ENCODE results near the gene CACNB4.

The CACNB4 gene

GRCh38 chr2:152126664-152127063, 27.8 kb upstream of the CACNB4 start:
- TF ChIP-seq SPI1 (IDR thresholded peaks at IDR 0.05; ENCODE audit: borderline replicate concordance, low read depth) (no peak), GABPA (IDR thresholded peaks at IDR 0.05; ENCODE audit: low read depth) (no peak), REST (IDR thresholded peaks at IDR 0.05; ENCODE audit: insufficient replicate concordance, low read depth) (no peak), POLR2AphosphoS5 (IDR thresholded peaks at IDR 0.05; ENCODE audit: low read depth) (no peak)
- TF ChIP-seq, protein P1, sequence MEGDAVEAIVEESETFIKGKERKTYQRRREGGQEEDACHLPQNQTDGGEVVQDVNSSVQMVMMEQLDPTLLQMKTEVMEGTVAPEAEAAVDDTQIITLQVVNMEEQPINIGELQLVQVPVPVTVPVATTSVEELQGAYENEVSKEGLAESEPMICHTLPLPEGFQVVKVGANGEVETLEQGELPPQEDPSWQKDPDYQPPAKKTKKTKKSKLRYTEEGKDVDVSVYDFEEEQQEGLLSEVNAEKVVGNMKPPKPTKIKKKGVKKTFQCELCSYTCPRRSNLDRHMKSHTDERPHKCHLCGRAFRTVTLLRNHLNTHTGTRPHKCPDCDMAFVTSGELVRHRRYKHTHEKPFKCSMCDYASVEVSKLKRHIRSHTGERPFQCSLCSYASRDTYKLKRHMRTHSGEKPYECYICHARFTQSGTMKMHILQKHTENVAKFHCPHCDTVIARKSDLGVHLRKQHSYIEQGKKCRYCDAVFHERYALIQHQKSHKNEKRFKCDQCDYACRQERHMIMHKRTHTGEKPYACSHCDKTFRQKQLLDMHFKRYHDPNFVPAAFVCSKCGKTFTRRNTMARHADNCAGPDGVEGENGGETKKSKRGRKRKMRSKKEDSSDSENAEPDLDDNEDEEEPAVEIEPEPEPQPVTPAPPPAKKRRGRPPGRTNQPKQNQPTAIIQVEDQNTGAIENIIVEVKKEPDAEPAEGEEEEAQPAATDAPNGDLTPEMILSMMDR (IDR thresholded peaks at IDR 0.05; ENCODE audit: insufficient read depth, low read length) = no peak
- no peak for DNase-seq (ENCODE audit: low read depth in 1 of 2, low spot score in 1 of 2)
- H3K27ac ChIP-seq (replicated peaks) = no peak overlapping the region
- H3K27me3 ChIP-seq (ENCODE audit: insufficient read depth, poor library complexity, severe bottlenecking) = no peaks in the 10 kb centered on the region
- H3K4me3 ChIP-seq (replicated peaks; ENCODE audit: insufficient read depth, low read length) = no peak overlapping the region

- Histone ChIP-seq H3K4me3 (replicated peaks; ENCODE audit: insufficient read depth, low read length) (no peak overlapping the region), H3K27ac (replicated peaks) (no peak overlapping the region), H3K27me3 (ENCODE audit: insufficient read depth, poor library complexity, severe bottlenecking) (no peaks in the 10 kb centered on the region)
- DNase-seq (ENCODE audit: low read depth in 1 of 2, low spot score in 1 of 2) = no peak
- TF ChIP-seq POLR2AphosphoS5 (IDR thresholded peaks at IDR 0.05; ENCODE audit: low read depth) = no peak
- TF ChIP-seq, protein P1 (IDR thresholded peaks at IDR 0.05; ENCODE audit: insufficient read depth, low read length) = no peak
- no peak for TF ChIP-seq SPI1 (IDR thresholded peaks at IDR 0.05; ENCODE audit: borderline replicate concordance, low read depth)
- no peak for TF ChIP-seq REST (IDR thresholded peaks at IDR 0.05; ENCODE audit: insufficient replicate concordance, low read depth)
- TF ChIP-seq GABPA (IDR thresholded peaks at IDR 0.05; ENCODE audit: low read depth) = no peak
Observed at GRCh38 chr2:152122161-152122560, 23.3 kb upstream of the CACNB4 start.

GRCh38 chr2:152120430-152120829, 21.6 kb upstream of the CACNB4 start:
- H3K27ac ChIP-seq (replicated peaks) = no peak overlapping the region
- no peak for TF ChIP-seq SPI1 (IDR thresholded peaks at IDR 0.05; ENCODE audit: borderline replicate concordance, low read depth)
- no peaks in the 10 kb centered on the region for H3K27me3 ChIP-seq (ENCODE audit: insufficient read depth, poor library complexity, severe bottlenecking)
- H3K4me3 ChIP-seq (replicated peaks; ENCODE audit: insufficient read depth, low read length) = no peak overlapping the region
- no peak for DNase-seq (ENCODE audit: low read depth in 1 of 2, low spot score in 1 of 2)

DNA sequence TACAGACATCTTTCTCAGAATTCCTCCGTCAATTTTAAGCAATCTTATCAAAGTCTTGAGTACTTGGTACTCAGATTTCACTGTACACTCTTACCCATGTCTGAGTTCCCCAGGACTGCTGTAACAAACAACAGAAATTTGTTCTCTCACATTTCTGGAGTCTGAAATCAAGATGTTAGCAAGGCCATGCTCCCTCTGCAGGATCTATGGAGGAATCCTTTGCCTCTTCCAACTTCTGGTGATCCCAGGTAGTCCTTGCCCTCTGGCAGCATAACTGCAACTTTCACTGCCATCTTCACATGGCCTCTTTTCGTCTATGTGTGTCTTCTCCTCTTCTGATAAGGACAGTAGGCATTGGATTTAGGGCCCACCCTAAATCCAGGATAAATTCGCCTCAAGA, 17.1 kb upstream of the CACNB4 start:
- no peak for DNase-seq (ENCODE audit: low read depth in 1 of 2, low spot score in 1 of 2)
- H3K27ac ChIP-seq (replicated peaks) = no peak overlapping the region
- TF ChIP-seq POLR2AphosphoS5 (IDR thresholded peaks at IDR 0.05; ENCODE audit: low read depth) (no peak), SPI1 (IDR thresholded peaks at IDR 0.05; ENCODE audit: borderline replicate concordance, low read depth) (no peak), GABPA (IDR thresholded peaks at IDR 0.05; ENCODE audit: low read depth) (no peak), REST (IDR thresholded peaks at IDR 0.05; ENCODE audit: insufficient replicate concordance, low read depth) (no peak)
- TF ChIP-seq, protein P1 (IDR thresholded peaks at IDR 0.05; ENCODE audit: insufficient read depth, low read length) = no peak
- no peak overlapping the region for H3K4me3 ChIP-seq (replicated peaks; ENCODE audit: insufficient read depth, low read length)
- H3K27me3 ChIP-seq (ENCODE audit: insufficient read depth, poor library complexity, severe bottlenecking) = no peaks in the 10 kb centered on the region
